ENCODE measurements around the gene SLC35F6. TPM values are rescaled to one million over a fixed set of nuclear protein-coding genes. Genes with fewer than 3 reads are reported as not detected.

The SLC35F6 gene
- polyA plus RNA-seq, 1 donor from 2014 or later, result 10.8 TPM

DNA sequence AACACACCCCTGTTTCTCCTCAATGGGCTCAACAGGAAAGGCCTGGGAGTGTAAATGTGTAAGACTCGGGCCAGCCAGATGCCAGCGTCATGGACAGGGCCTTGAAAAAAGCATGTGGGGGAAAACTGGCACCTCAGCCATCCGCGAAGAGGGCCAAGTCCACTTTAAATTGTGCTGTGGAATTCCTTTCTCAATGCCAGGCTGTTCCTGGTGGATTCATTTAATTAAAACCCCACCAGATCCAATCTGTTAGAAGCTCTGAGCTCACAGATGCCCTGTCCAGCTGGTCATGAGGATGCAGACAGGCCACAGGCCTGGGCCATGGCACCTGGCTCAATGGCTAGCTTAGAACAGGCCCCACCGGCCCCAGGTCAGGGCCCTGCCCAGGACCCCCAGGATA, 46.7 kb upstream of the SLC35F6 start:
- no peak for TF ChIP-seq RAD21 (conservative IDR thresholded peaks at IDR 0.05)
- no peak for TF ChIP-seq SMC3 (conservative IDR thresholded peaks at IDR 0.05; ENCODE audit: poor library complexity)
- TF ChIP-seq EP300 (conservative IDR thresholded peaks at IDR 0.05; ENCODE audit: poor library complexity, severe bottlenecking), result no peak
- no peak for TF ChIP-seq MXI1 (conservative IDR thresholded peaks at IDR 0.05; ENCODE audit: poor library complexity, severe bottlenecking)
- no peak for TF ChIP-seq TAF1 (IDR thresholded peaks at IDR 0.05; ENCODE audit: low read depth)
- TF ChIP-seq, protein P1, sequence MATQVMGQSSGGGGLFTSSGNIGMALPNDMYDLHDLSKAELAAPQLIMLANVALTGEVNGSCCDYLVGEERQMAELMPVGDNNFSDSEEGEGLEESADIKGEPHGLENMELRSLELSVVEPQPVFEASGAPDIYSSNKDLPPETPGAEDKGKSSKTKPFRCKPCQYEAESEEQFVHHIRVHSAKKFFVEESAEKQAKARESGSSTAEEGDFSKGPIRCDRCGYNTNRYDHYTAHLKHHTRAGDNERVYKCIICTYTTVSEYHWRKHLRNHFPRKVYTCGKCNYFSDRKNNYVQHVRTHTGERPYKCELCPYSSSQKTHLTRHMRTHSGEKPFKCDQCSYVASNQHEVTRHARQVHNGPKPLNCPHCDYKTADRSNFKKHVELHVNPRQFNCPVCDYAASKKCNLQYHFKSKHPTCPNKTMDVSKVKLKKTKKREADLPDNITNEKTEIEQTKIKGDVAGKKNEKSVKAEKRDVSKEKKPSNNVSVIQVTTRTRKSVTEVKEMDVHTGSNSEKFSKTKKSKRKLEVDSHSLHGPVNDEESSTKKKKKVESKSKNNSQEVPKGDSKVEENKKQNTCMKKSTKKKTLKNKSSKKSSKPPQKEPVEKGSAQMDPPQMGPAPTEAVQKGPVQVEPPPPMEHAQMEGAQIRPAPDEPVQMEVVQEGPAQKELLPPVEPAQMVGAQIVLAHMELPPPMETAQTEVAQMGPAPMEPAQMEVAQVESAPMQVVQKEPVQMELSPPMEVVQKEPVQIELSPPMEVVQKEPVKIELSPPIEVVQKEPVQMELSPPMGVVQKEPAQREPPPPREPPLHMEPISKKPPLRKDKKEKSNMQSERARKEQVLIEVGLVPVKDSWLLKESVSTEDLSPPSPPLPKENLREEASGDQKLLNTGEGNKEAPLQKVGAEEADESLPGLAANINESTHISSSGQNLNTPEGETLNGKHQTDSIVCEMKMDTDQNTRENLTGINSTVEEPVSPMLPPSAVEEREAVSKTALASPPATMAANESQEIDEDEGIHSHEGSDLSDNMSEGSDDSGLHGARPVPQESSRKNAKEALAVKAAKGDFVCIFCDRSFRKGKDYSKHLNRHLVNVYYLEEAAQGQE (IDR thresholded peaks at IDR 0.05; ENCODE audit: borderline replicate concordance), result no peak
- TF ChIP-seq POLR2AphosphoS5 (IDR thresholded peaks at IDR 0.05), result no peak
- TF ChIP-seq, protein P2, sequence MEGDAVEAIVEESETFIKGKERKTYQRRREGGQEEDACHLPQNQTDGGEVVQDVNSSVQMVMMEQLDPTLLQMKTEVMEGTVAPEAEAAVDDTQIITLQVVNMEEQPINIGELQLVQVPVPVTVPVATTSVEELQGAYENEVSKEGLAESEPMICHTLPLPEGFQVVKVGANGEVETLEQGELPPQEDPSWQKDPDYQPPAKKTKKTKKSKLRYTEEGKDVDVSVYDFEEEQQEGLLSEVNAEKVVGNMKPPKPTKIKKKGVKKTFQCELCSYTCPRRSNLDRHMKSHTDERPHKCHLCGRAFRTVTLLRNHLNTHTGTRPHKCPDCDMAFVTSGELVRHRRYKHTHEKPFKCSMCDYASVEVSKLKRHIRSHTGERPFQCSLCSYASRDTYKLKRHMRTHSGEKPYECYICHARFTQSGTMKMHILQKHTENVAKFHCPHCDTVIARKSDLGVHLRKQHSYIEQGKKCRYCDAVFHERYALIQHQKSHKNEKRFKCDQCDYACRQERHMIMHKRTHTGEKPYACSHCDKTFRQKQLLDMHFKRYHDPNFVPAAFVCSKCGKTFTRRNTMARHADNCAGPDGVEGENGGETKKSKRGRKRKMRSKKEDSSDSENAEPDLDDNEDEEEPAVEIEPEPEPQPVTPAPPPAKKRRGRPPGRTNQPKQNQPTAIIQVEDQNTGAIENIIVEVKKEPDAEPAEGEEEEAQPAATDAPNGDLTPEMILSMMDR (IDR thresholded peaks at IDR 0.05; ENCODE audit: poor library complexity, severe bottlenecking), result no peak
- no peak for TF ChIP-seq EZH2 (IDR thresholded peaks at IDR 0.05; ENCODE audit: borderline replicate concordance, insufficient read depth, low read length, poor library complexity, severe bottlenecking)
- no peak overlapping the region for H3K4me2 ChIP-seq (ENCODE audit: low read length)
- no peak overlapping the region for H3K4me3 ChIP-seq (ENCODE audit: low read length)
- no peaks in the 10 kb centered on the region for H3K79me2 ChIP-seq (replicated peaks; ENCODE audit: insufficient read depth, low read length)
- H3K9me3 ChIP-seq (ENCODE audit: low read length), result no peaks in the 10 kb centered on the region
- H4K20me1 ChIP-seq (ENCODE audit: insufficient read depth), result no peaks in the 10 kb centered on the region
- H3K9ac ChIP-seq (ENCODE audit: low read length), result no peak overlapping the region
- H3K27me3 ChIP-seq (ENCODE audit: insufficient read depth, low read depth, low read length), result no peaks in the 10 kb centered on the region
- no peak overlapping the region for H3K27ac ChIP-seq (ENCODE audit: low read length)
- H2AFZ ChIP-seq (ENCODE audit: low read depth, low read length), result no peak overlapping the region
- H3F3A ChIP-seq (ENCODE audit: insufficient read depth, low read length, poor library complexity, severe bottlenecking), result no peaks in the 10 kb centered on the region
- H3K9me2 ChIP-seq (ENCODE audit: insufficient read depth, low read length), result no peaks in the 10 kb centered on the region
- no peaks in the 10 kb centered on the region for H3K36me3 ChIP-seq (ENCODE audit: insufficient read depth, low read length)

DNA sequence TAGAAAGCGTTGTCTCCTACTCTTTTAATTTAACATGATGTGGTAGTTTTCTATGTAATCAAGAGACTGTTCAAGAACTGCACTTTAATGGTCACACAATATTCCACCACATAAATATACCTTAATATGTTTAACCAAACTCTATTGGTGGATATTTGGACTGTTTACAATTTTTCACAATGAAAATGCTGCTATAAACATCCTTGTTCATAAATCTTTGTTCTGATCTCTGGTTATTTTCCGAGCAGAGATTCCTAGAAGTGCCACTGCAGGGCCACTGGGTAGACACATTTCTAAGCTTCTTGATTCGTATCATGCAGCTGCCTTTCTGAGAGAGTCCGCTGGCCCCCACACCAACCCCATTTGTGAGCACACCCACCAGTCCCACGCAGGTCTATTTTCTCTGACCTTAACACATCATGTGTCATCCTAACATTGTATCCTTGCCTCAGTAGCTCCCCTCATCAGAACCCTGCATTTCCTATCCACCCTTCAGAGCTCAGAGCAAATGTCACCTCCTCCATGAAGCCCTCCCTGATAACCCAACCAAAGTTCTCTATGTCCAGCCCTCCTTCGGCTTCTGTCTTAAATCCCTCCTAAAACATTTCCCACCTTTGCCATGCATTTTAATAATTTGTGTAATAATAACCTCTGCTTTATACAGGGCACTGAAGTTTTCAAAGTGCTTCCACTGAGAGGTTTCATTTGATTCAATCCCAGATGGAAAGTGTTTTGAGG, 45.0 kb upstream of the SLC35F6 start:
- Histone ChIP-seq H2AFZ (ENCODE audit: low read depth, low read length) (no peak overlapping the region), H3K9me2 (ENCODE audit: insufficient read depth, low read length) (no peaks in the 10 kb centered on the region)

More for the DNA sequence above, 45.0 kb upstream of the SLC35F6 start:
- H3K27ac ChIP-seq (ENCODE audit: low read length), result no peak overlapping the region
- H3K79me2 ChIP-seq (replicated peaks; ENCODE audit: insufficient read depth, low read length), result no peaks in the 10 kb centered on the region
- H3F3A ChIP-seq (ENCODE audit: insufficient read depth, low read length, poor library complexity, severe bottlenecking), result no peaks in the 10 kb centered on the region
- TF ChIP-seq RAD21 (conservative IDR thresholded peaks at IDR 0.05) (no peak), TAF1 (IDR thresholded peaks at IDR 0.05; ENCODE audit: low read depth) (no peak), EP300 (conservative IDR thresholded peaks at IDR 0.05; ENCODE audit: poor library complexity, severe bottlenecking) (no peak)
- TF ChIP-seq, protein P2 (IDR thresholded peaks at IDR 0.05; ENCODE audit: poor library complexity, severe bottlenecking), result no peak
- H3K4me3 ChIP-seq (ENCODE audit: low read length), result no peak overlapping the region
- no peaks in the 10 kb centered on the region for H4K20me1 ChIP-seq (ENCODE audit: insufficient read depth)
- H3K4me2 ChIP-seq (ENCODE audit: low read length), result no peak overlapping the region
- H3K9me3 ChIP-seq (ENCODE audit: low read length), result no peaks in the 10 kb centered on the region
- H3K9ac ChIP-seq (ENCODE audit: low read length), result no peak overlapping the region
- no peaks in the 10 kb centered on the region for H3K27me3 ChIP-seq (ENCODE audit: insufficient read depth, low read depth, low read length)
- no peaks in the 10 kb centered on the region for H3K36me3 ChIP-seq (ENCODE audit: insufficient read depth, low read length)
